HFF-Myc (cell line): Measurements from ENCODE around the gene ETHE1.

ENCODE experiments used
- DNase-seq: peaks from one replicate; pipeline ENCODE4 v3.0.0-alpha.2; 2011; ENCODE audit warnings: low read depth; ENCODE audit errors: extremely low read depth
- H3K4me3 ChIP-seq: replicated peaks from 2 replicates; pipeline ENCODE4 v1.5.1; 2011; ENCODE audit warnings: low read depth, mild to moderate bottlenecking, control low read depth, low read length
- TF ChIP-seq, protein P1 (sequence below): IDR thresholded peaks from 2 replicates; pipeline ENCODE4 v1.5.1; 2012; ENCODE audit warnings: mild to moderate bottlenecking, low read depth, low read length, control low read depth; ENCODE audit errors: missing control alignments

Gene ETHE1

DNA sequence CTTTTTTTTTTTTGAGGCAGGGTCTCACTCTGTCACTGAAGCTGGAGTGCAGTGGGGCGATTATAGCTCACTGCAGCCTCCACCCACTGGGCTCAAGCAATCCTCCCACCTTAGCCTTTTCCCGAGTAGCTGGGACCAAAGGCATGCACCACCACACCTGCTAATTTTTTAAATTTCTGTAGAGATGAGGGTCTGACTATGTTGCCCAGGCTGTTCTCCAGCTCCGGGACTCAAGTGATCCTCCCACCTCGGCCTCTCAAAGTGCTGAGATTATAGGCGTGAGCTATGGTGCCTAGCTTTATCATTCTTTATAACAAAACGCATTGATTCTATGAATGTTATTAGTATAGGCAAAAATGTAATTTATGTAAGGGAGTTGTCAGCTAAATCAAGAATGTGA lies 43.7 kb downstream of the ETHE1 start:
- no peak for DNase-seq
- TF ChIP-seq, protein P1, sequence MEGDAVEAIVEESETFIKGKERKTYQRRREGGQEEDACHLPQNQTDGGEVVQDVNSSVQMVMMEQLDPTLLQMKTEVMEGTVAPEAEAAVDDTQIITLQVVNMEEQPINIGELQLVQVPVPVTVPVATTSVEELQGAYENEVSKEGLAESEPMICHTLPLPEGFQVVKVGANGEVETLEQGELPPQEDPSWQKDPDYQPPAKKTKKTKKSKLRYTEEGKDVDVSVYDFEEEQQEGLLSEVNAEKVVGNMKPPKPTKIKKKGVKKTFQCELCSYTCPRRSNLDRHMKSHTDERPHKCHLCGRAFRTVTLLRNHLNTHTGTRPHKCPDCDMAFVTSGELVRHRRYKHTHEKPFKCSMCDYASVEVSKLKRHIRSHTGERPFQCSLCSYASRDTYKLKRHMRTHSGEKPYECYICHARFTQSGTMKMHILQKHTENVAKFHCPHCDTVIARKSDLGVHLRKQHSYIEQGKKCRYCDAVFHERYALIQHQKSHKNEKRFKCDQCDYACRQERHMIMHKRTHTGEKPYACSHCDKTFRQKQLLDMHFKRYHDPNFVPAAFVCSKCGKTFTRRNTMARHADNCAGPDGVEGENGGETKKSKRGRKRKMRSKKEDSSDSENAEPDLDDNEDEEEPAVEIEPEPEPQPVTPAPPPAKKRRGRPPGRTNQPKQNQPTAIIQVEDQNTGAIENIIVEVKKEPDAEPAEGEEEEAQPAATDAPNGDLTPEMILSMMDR: no peak
- no peak overlapping the region for H3K4me3 ChIP-seq

DNA sequence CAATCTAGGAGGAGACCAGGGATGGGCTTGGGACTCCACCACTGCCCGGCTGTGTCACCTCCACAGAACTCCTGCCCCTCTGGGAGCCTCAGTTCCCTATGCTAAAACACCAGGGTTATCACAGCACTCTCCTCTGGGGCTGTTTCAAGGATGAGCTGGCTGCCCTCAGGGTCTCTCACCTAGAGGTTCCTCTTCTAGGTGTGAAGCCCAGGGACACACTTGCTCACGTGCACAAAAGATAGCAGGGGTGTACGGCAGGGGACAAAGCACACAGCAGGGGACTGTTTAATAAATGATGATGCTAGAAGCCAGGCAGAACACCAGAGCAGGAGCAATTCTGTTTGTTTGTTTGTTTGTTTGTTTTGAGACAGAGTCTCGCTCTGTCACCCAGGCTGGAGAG lies 44.8 kb downstream of the ETHE1 start:
- DNase-seq: no peak
- no peak overlapping the region for H3K4me3 ChIP-seq
- TF ChIP-seq, protein P1: no peak

DNA sequence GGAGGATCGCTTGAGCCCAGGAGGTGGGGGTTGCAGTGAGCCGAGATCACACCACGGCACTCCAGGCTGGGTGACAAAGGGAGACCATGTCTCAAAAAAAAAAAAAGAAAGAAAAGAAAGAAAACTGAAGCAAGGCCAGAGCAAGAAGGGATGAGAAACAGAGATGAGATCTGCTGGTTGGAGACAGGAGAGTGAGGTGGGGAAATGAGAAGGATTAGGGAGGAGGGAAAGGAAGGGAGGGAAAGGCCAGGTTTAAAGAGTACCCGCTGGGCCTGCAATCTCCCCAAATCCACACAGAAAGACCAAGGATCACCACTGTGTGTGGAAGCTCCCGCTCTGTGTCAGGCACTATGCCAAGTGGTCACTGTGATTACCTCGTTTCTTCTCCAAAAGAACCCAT lies 45.3 kb downstream of the ETHE1 start:
- no peak overlapping the region for H3K4me3 ChIP-seq
- TF ChIP-seq, protein P1: no peak
- DNase-seq: no peak

DNA sequence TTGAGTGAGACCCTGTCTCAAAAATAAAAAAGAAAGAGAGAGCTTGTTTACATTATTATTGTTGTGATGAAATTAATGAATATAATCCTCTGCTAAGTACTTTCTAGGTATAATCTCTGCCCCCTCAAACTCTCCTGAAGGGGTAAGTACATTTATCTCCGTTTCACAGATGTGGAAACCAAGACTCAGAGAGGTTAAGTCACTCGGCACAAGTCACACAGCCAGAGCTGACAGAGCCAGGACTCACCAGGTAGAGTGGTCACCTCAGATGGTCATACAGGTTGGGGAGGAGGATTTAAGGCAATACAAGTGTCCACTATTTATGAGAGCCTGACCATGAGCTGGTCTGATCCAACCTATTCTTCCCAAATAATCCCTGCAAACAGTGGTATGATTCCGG lies 46.4 kb downstream of the ETHE1 start:
- no peak for DNase-seq
- TF ChIP-seq, protein P1: no peak
- no peak overlapping the region for H3K4me3 ChIP-seq

DNA sequence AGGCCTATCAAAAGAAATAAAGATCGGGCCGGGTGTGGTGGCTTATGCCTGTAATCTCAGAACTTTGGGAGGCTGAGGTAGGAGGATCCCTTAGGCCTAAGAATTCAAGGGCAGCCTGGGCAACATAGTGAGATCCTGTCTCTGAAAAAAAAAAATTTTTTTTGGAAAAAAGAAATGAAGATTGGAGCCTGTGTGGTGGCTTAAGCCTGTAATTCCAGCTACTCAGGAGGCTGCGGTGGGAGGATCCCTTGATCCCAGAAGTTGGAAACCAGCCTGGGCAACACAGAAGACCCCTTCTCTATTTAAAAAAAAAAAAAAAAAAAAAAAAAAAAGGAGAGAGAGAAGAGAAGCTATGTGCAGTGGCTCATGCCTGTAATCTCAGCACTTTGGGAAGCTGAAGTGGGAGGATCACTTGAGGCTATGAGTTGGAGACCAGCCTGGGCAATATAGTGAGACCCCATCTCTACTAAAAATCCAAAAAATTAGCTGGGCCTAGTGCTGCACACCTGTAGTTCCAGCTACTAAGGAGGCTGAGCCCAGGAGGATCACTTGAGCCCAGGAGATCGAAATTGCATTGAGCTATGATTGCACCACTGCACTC lies 46.9 kb downstream of the ETHE1 start:
- TF ChIP-seq, protein P1: no peak
- DNase-seq: no peak
- no peak overlapping the region for H3K4me3 ChIP-seq

DNA sequence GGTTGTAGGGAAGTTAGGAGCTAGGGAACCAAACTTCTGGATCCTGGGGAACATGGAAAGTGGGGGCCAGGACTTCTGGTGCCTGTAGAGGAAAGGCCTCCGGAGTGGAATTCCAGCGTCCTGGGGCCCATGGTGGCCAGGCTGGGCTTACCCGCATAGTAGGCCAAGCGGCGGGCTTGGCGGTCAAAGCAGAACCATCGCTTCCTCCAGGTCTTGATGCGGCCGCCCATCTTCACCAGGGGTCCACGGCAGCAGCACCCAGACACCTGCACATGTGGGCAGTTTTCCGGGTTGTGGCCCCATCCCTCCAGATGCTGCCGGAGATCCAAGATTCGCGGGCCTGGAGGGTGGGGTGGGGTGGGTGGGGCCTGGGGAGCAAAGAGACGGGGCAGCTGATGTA lies 47.8 kb downstream of the ETHE1 start:
- no peak overlapping the region for H3K4me3 ChIP-seq
- TF ChIP-seq, protein P1: no peak
- DNase-seq: no peak

DNA sequence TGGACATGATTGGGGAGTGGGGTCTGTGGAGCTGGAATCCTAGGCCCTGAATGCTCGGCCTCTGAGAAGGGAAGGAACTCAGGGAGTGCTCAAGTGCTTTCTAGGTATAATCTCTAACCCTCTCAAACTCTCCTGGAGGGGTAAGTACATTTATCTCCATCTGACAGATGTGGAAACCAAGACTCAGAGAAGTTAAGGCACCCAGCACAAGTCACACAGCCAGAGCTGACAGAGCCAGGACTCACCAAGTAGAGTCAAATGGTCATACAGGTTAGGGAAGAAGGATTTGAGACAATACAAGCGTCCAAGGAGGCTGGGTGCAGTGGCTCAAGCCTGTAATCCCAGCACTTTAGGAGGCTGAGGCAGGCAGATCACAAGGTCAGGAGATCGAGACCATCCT lies 48.7 kb downstream of the ETHE1 start:
- DNase-seq: no peak
- TF ChIP-seq, protein P1: no peak
- no peak overlapping the region for H3K4me3 ChIP-seq
